A549 (cell line): ENCODE measurements around the gene STS.

ENCODE experiments used
- CBX8 ChIP-seq: fragments of 200-600 bp; sonication (generic); IDR thresholded peaks from 2 replicates; pipeline ENCODE4 v1.6.1; 2016
- CTCF ChIP-seq: fragments of >200 bp; sonication (Bioruptor Twin); formaldehyde crosslinking; IDR thresholded peaks from 3 replicates; pipeline ENCODE4 v1.5.1; 2016
- JUN ChIP-seq, 2 experiments: fragments of >200 bp; sonication (Bioruptor Twin); formaldehyde crosslinking; IDR thresholded peaks; 2 replicates in 1 of 2; 3 replicates in 1 of 2; pipeline ENCODE4 v1.6.1; 2016 to 2017
- KDM5A ChIP-seq: fragments of 200-600 bp; sonication (generic); IDR thresholded peaks from 2 replicates; pipeline ENCODE4 v1.6.1; 2016; ENCODE audit warnings: antibody characterized with exemption, mild to moderate bottlenecking
- NFE2L2 ChIP-seq: fragments of 150-350 bp; conservative IDR thresholded peaks from 2 replicates; pipeline ENCODE4 v1.6.1; 2014; ENCODE audit warnings: low read length
- POLR2A ChIP-seq: IDR thresholded peaks from 2 replicates; pipeline ENCODE4 v1.6.1; 2012; ENCODE audit warnings: mild to moderate bottlenecking, low read length
- RAD21 ChIP-seq, 2 experiments: fragments of >200 bp in 1 of 2; sonication (Bioruptor Twin) in 1 of 2; formaldehyde crosslinking in 1 of 2; IDR thresholded peaks in 1 of 2; conservative IDR thresholded peaks in 1 of 2; 2 replicates in 1 of 2; 3 replicates in 1 of 2; pipeline ENCODE4 v1.6.1; 2012 to 2018; ENCODE audit warnings: inconsistent platforms in 1 of 2
- RCOR1 ChIP-seq: fragments of 150-350 bp; IDR thresholded peaks from 2 replicates; pipeline ENCODE4 v1.6.1; 2014; ENCODE audit warnings: antibody characterized with exemption, low read length, low read depth
- RFX5 ChIP-seq: fragments of 450-650 bp; IDR thresholded peaks from 2 replicates; pipeline ENCODE4 v1.7.1; 2014; ENCODE audit warnings: antibody characterized with exemption, mild to moderate bottlenecking, moderate library complexity
- SREBF2 ChIP-seq: fragments of 450-650 bp; IDR thresholded peaks from 2 replicates; pipeline ENCODE4 v1.6.1; 2014; ENCODE audit warnings: mild to moderate bottlenecking, moderate library complexity

- TF ChIP-seq RFX5 (no peak), CTCF (no peak), KDM5A (no peak), POLR2A (no peak), NFE2L2 (no peak), CBX8 (no peak), SREBF2 (no peak), JUN (IDR thresholded peaks at IDR 0.05) (no peak), RAD21 (conservative IDR thresholded peaks at IDR 0.05 in 1 of 2, IDR thresholded peaks at IDR 0.05 in 1 of 2) (no peak), RCOR1 (no peak)
Measured at GRCh38 chrX:7106649-7107048, 40.9 kb upstream of the STS start.
